GM21529 (cell line): ENCODE results near the gene DAG1.

Experiments used
- ATAC-seq: cut with Tn5 transposase; IDR thresholded peaks from one replicate; pipeline ENCODE4 v1.9.1; 2021; ENCODE audit not compliant: unreplicated experiment

DAG1 gene

DNA sequence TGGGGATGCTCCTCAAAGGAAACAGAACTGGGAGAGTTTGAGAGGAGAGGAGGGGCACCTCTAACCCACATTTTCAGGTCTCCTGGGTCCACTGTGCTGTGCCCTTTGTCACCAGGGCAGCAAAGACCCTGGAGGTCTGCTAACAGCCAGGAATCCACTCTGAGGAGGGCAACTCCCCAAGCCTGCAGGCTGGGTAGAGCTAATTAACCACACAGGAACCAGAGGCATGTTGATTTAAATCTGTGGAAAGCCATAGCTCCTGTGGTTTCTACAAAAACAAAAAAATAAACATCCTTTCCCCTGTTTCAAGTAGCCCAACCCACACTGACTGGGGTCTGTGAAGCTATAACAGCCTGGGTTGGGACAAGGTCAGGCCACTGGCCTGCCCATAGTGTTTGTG, 82.0 kb downstream of the DAG1 start:
- ATAC-seq: no peak

- no peak for ATAC-seq
Measured at GRCh38 chr3:49553324-49553691, 83.2 kb downstream of the DAG1 start.

GRCh38 chr3:49553692-49554632, 83.9 kb downstream of the DAG1 start, which contains the start of gene BSN:
Gene BSN (plus strand): TSS chr3:49554477. CDS start chr3:49554603, 126 bp downstream.
- peak; percentile 69 for ATAC-seq

- ATAC-seq: peak; percentile 63
Measured at GRCh38 chr3:49554633-49555265, 84.7 kb downstream of the DAG1 start.

GRCh38 chr3:49556500-49557275, 86.6 kb downstream of the DAG1 start:
- no peak for ATAC-seq

DNA sequence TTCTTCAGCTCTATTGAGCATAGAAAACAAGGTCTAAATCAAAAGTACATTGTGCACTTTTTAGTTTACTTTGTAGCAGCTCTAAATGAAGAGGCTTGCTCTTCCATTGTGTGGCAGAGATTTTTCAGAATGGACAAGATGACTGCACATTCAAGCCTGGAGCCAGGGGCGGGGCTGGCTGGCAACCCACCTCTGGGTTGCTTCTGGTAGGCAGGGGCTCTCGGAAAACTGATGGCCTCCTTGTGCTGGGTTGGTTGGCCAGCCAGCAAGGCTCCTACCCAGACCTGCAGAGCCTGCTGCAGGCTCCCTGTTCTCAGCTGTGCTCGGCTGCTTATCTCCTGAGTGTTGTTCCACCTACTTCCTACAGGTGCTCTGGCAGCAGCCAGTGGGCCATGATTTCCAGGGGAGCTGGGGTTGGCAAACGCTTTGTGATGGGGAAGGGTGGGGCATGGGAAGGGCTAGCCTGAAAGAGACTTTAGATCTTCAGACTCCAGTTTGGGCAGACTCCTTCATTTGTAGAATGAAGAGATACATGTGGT, 93.0 kb downstream of the DAG1 start:
- ATAC-seq: no peak

GRCh38 chr3:49563766-49564165, 93.7 kb downstream of the DAG1 start:
- ATAC-seq: no peak

GRCh38 chr3:49566312-49566711, 96.2 kb downstream of the DAG1 start:
- ATAC-seq: no peak

DNA sequence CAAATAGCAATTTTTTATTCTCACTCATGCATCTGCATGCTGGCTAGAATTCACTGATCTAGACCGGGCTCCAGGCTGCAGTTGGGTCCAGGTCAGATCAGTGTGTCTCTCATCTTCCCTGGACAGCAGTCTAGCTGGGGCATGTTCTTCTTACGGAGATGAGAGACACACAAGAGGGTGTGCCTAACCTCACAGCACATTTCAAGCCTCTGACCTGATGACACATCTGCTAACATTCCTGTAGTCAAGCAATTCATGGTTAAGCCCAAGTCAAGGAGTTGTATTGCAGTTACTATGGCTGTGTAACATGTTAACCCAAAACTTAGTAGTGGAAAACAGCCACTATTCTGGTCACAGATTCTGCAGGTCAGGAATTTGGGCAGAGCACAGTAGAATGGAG, 97.3 kb downstream of the DAG1 start:
- no peak for ATAC-seq

- no peak for ATAC-seq
Measured at GRCh38 chr3:49568965-49569364, 98.9 kb downstream of the DAG1 start.

DNA sequence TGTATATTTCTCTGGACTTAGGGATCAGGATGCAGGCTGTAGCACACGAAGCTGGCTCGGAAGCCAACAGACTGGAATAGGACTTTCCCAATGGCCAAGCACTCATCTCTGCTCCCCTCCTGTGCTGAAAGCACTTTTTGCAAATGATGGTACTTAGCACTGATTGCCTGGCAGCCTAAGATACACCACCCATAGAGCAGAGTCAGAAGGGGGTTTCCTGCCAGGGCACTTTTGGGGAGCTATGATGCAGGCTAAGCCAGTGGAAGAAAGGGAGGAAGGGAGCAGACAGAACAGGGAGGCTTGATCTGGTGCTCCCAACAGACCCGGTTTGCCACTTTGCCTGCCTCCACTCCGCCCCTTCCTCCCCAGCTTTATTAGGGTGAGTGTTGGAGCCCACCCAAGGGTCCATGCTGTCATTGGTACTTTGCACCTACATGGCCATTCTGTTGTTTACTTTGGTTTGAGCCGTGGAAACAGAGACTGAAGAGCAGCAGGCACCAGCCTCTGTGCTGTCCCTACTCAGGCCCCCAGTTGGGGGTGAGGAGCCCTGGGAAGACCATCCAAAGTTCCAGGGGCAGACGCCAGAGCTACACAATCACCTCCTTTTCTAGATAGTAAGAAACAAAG, 100.1 kb downstream of the DAG1 start:
- ATAC-seq: no peak

- ATAC-seq: no peak
Measured at GRCh38 chr3:49582177-49582576, 112.1 kb downstream of the DAG1 start.
